ENCODE results near the gene STRBP. TPM values are rescaled to one million over a fixed set of nuclear protein-coding genes. Genes with fewer than 3 reads are reported as not detected.

Gene STRBP
- total and polyA plus RNA-seq, 9 of the 15 experiments (the other 6 are each of a cell fraction or from before 2014, with no cell fraction given), result 27.7 to 84.0 (median 70.2) TPM

DNA sequence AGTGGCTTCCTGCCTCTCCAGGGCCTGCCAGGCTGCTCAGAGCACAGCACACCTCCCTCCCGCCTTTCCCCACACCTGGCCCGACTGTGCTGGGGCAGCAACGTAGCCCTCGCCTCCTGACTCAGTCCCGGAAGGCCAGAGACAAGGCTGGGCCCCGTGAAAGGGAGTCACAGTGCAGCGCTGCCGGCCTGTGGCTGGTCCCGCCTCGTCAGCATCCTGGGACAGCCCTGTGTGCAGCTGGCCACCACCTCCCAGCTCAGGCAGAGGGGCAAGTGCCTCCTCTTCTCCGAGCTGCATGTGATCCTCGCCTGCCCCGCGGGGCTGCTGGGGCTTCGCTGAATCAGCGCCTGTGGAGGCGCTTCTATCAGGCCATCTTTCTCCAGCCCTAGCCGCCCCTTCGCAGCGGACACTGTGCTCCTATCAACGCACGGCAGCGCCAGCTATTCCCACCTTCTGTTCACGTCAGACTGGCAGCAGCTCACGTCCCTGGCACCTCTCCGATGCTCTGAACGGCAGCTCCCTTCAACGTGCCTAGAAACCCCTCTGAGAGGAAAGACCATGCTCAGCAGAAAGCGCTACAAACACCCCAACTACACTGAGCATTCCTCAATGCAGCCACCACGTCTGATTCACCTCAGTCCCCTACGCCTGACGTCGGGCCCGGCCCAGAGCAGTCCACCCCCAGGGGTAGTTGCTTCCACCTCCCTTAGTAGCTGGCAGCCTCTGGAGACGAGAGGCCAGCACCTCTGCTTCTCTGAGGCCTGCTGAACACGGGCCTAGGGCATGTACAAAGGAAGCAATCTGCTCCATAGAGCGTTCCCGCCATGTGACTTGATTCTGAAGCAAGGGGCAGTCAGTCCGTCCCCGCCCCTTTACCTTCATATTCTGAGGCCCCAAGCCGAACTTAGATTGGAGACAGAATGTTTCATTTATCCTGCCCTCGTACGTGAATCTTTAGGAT lies 156.1 kb downstream of the STRBP start (continued):
- peak; percentile 70 for TF ChIP-seq POLR2G (IDR thresholded peaks at IDR 0.05; ENCODE audit: low read depth, low read length)

DNA sequence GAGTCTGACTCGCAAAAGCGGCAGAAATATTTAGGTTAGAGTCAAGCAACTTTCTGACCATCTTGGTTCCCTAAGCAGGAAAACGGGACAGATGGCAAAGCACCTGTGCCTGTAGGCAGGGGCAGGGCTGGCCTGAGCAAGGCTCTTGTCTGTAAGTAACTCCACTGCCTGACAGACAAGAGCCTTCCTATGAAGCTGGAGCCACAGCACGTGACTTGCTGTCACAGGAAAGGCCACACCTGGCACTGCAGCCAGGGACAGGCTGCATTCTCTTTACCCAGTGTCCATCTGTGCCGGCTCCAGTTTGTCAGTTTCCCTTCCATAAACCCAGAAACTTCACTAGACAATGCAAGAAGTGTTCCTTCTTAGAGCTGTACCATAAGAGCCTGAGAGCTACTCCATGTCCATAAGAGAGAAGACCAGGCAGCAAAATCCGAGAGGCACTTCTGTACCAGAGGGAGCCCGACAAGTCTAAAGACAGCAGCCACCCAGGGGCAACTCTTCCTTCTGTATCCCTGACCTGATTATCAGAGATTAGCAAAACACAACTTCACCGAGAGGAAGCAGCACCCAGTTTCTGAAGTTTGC lies 156.9 kb downstream of the STRBP start:
- POLR2A ChIA-PET, result interaction anchor here (0.8 kb wide), 1 partner anchor 19 kb away, joined by 3 read pairs; no protein-coding TSS in a partner anchor
- 0 out of 2 replicates have a peak, but pooled peaks cover 2% of the 10 kb centered on the region for H4K20me1 ChIP-seq (replicated peaks; ENCODE audit: control insufficient read depth, insufficient read depth, low read length)
- no peak overlapping the region for H2AFZ ChIP-seq (ENCODE audit: low read depth, low read length)
- H3K4me3 ChIP-seq, result no peak overlapping the region
- intact Hi-C loops (cut with micrococcal nuclease) (no loop called here), in situ Hi-C loops (cut with MboI) (no loop called here)
- no peak overlapping the region for H3K27ac ChIP-seq (ENCODE audit: extremely low read depth, low read depth, low read length)
- ATAC-seq (no peak), FAIRE-seq (no peak), DNase-seq (ENCODE audit: extremely low read depth in 1 of 4, low spot score in 3 of 4) (no peak)
- no peak overlapping the region for H3K9ac ChIP-seq (ENCODE audit: insufficient read depth in 1 of 2, low read depth in 2 of 2, low read length in 2 of 2)
- WGBS (ENCODE audit: insufficient coverage, low coverage, missing lambda C conversion rate), result 78% methylated on average over 8 of the region's 8 CpGs
- H3K4me2 ChIP-seq (ENCODE audit: insufficient read depth, low read length), result no peak overlapping the region
- no TSS peak for BruUV-seq (replicated peaks)
- peaks cover 0 to 6% of the 10 kb centered on the region in 2 experiments; a peak in 1 of 5 replicates for H3K4me1 ChIP-seq (replicated peaks in 1 of 2; ENCODE audit: control insufficient read depth in 2 of 2, insufficient read depth in 2 of 2, low read length in 2 of 2)
- no peaks in the 10 kb centered on the region for H3K9me1 ChIP-seq (ENCODE audit: control insufficient read depth, insufficient read depth, low read length)
- no peaks in the 10 kb centered on the region for H3K9me3 ChIP-seq (replicated peaks; ENCODE audit: control insufficient read depth, insufficient read depth, low read depth, low read length)
- no peaks in the 10 kb centered on the region for H3K79me2 ChIP-seq (ENCODE audit: control insufficient read depth, insufficient read depth, low read length)
- CTCF ChIA-PET (ENCODE audit: low intra/inter-chr PET ratio), result no interaction called here
- peaks cover 82% of the 10 kb centered on the region; the same call in 2 of the 3 replicates for H3K36me3 ChIP-seq (ENCODE audit: control insufficient read depth, insufficient read depth, low read length)
- H3K27me3 ChIP-seq (ENCODE audit: control insufficient read depth in 2 of 2, insufficient read depth in 2 of 2, low read length in 2 of 2), result no peaks in the 10 kb centered on the region
- TF ChIP-seq HIVEP1 (CRISPR knock-in tag; IDR thresholded peaks at IDR 0.05), result no peak
- TF ChIP-seq ZZZ3 (IDR thresholded peaks at IDR 0.05), result no peak
- TF ChIP-seq, protein P1, sequence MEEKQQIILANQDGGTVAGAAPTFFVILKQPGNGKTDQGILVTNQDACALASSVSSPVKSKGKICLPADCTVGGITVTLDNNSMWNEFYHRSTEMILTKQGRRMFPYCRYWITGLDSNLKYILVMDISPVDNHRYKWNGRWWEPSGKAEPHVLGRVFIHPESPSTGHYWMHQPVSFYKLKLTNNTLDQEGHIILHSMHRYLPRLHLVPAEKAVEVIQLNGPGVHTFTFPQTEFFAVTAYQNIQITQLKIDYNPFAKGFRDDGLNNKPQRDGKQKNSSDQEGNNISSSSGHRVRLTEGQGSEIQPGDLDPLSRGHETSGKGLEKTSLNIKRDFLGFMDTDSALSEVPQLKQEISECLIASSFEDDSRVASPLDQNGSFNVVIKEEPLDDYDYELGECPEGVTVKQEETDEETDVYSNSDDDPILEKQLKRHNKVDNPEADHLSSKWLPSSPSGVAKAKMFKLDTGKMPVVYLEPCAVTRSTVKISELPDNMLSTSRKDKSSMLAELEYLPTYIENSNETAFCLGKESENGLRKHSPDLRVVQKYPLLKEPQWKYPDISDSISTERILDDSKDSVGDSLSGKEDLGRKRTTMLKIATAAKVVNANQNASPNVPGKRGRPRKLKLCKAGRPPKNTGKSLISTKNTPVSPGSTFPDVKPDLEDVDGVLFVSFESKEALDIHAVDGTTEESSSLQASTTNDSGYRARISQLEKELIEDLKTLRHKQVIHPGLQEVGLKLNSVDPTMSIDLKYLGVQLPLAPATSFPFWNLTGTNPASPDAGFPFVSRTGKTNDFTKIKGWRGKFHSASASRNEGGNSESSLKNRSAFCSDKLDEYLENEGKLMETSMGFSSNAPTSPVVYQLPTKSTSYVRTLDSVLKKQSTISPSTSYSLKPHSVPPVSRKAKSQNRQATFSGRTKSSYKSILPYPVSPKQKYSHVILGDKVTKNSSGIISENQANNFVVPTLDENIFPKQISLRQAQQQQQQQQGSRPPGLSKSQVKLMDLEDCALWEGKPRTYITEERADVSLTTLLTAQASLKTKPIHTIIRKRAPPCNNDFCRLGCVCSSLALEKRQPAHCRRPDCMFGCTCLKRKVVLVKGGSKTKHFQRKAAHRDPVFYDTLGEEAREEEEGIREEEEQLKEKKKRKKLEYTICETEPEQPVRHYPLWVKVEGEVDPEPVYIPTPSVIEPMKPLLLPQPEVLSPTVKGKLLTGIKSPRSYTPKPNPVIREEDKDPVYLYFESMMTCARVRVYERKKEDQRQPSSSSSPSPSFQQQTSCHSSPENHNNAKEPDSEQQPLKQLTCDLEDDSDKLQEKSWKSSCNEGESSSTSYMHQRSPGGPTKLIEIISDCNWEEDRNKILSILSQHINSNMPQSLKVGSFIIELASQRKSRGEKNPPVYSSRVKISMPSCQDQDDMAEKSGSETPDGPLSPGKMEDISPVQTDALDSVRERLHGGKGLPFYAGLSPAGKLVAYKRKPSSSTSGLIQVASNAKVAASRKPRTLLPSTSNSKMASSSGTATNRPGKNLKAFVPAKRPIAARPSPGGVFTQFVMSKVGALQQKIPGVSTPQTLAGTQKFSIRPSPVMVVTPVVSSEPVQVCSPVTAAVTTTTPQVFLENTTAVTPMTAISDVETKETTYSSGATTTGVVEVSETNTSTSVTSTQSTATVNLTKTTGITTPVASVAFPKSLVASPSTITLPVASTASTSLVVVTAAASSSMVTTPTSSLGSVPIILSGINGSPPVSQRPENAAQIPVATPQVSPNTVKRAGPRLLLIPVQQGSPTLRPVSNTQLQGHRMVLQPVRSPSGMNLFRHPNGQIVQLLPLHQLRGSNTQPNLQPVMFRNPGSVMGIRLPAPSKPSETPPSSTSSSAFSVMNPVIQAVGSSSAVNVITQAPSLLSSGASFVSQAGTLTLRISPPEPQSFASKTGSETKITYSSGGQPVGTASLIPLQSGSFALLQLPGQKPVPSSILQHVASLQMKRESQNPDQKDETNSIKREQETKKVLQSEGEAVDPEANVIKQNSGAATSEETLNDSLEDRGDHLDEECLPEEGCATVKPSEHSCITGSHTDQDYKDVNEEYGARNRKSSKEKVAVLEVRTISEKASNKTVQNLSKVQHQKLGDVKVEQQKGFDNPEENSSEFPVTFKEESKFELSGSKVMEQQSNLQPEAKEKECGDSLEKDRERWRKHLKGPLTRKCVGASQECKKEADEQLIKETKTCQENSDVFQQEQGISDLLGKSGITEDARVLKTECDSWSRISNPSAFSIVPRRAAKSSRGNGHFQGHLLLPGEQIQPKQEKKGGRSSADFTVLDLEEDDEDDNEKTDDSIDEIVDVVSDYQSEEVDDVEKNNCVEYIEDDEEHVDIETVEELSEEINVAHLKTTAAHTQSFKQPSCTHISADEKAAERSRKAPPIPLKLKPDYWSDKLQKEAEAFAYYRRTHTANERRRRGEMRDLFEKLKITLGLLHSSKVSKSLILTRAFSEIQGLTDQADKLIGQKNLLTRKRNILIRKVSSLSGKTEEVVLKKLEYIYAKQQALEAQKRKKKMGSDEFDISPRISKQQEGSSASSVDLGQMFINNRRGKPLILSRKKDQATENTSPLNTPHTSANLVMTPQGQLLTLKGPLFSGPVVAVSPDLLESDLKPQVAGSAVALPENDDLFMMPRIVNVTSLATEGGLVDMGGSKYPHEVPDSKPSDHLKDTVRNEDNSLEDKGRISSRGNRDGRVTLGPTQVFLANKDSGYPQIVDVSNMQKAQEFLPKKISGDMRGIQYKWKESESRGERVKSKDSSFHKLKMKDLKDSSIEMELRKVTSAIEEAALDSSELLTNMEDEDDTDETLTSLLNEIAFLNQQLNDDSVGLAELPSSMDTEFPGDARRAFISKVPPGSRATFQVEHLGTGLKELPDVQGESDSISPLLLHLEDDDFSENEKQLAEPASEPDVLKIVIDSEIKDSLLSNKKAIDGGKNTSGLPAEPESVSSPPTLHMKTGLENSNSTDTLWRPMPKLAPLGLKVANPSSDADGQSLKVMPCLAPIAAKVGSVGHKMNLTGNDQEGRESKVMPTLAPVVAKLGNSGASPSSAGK (IDR thresholded peaks at IDR 0.05), result no peak

All from K562 (cell line).